KG1 (cell line): ENCODE results near the gene MPDZ.

Experiments used
- DNase-seq: peaks from one replicate; lab custom pipeline; 2025; lab: John Stamatoyannopoulos, UW

MPDZ gene

DNA sequence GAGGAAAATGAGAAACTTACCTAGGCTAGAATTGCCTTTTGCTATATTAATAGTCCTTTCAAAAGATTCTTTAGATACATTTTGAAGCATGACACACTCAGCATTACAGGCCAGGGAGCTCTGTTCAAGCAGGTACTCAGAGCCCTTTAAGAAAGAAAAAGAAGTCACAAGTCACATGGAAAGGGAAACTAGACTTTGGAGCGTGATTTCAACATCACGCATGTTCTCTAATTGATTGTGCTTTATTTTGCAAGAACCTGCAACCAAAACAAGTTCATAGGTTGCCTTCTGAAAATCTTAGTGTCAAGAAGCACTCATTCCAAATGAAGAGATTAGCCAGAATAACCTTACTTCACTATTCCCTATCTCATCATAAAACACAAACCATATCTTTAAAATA is 103.8 kb downstream of the MPDZ start:
- no peak for DNase-seq

GRCh38 chr9:13174906-13175639 is 104.4 kb downstream of the MPDZ start:
- no peak for DNase-seq

GRCh38 chr9:13173553-13173952 is 105.9 kb downstream of the MPDZ start:
- DNase-seq = no peak

- no peak for DNase-seq
Observed at GRCh38 chr9:13171261-13171660, 108.2 kb downstream of the MPDZ start.

DNA sequence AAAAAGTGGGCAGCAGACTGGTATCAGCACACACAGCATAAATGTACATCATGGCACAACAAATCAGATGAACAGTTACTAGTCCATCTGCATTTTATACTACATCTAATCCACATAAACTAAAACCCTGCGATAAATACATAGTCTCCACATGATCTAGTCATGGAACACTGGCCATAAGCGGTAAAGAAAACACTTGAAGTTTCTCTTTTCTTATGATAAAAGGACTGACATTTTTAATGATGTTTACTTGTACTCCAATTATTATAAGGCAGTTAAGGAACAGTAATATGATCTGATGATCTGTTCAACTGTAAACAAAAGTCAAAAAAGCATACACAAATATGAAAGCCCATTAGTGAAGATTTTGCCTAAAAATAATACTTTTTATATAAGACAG is 112.5 kb downstream of the MPDZ start:
- no peak for DNase-seq

DNA sequence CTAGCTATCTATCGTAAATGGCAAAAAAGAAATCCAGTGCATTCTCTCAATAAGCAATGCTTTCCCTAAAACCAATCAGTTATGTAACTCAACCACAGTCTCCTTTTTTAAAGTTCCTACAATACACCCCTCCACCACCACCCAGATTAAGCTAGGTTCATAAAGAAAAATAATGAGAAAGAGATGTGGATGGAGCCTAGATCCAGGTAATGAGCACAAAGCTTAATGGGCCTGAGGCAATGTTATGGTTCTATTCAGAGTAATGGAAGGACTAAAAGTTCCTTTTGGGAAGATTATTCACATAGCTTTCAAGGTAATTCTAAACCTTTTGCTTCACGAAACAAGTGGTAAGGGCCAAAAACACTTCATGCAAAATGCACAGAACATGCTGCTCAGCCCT is 113.5 kb downstream of the MPDZ start:
- no peak for DNase-seq

DNA sequence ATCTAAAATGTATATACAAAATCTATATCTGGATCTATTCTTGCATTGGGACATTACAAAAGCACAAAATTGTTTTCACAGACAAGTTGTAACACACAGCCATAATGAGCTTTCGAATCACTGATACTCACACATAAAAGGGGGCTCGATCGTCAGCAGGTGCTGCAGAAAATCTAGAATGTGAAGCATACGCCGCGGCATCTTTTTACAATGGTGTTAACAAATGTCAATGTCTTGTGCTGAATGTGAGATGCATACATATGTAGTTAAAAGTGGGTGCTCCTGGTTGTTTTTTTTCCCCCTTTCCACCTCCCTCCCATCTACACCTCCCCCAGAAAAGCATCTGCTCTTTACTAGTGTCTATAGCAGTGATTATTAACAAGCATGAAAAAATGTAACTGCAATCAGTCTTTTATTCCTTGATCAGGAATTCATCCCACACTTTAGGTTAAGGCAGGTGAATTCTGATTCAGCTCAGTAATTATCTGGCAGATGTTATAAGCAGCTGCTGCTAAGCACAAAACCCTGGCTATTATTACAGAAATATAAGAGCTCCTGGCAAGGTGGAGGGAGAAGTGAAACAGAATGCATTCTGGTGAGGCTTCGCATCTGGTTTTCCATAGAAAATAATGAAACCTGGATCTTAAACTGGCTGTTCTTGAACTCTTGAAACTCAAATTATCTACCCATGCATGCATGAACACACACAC is 114.1 kb downstream of the MPDZ start:
- no peak for DNase-seq

DNA sequence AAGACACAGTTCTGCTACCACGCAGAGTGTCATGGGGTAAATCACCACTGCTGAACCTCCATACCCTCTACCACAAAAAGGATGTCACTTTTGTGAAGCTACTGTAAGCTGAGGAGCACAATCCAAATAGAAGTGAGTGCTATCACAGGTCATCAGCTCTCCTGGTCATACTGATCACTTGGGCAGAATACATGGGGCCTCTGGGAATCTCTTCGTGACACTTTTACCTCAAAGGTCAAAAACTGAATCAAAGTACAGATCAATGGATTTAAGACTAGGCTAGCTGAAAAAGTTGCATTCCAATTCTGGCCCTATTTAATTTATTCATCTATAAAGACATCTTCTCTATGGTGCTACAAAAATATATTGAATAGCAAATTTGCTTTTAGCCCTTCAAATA is 115.5 kb downstream of the MPDZ start:
- no peak for DNase-seq

DNA sequence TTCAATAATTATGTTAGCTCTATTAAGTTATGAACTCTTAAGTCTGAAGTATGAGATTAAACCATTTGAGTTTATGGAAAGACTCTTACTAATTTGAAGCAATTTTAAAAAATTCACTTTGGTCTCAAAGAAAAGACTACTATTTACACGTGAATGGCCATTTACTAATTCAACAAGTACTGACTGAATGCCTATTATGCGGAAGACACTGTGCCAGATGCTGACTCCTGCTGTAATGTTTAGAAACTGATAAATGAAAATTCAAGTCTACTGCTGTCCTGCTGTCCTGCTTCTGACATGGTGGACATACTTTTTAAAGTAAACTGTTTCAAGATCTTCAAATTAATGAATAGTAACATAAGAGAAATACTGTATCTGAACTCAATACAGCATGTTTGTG is 116.2 kb downstream of the MPDZ start:
- no peak for DNase-seq

DNA sequence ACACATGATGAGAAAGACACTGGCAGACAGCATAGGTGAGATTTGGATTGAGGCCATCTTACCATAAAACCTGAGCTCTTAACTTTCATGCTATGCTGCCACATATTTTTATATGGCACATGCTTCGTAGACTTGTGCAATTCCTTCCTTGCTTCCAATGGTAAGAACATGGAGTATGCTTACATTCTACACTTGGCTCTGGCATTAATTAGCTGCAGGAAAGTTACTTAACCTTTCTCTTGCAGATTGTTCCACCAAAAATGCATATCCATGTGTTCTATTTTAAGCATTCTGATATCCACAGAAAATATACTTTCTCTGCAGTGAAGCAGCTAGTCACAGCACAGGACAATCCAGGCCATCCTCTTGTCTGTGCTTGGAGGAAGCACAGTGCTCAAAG is 119.4 kb downstream of the MPDZ start:
- DNase-seq = no peak

DNA sequence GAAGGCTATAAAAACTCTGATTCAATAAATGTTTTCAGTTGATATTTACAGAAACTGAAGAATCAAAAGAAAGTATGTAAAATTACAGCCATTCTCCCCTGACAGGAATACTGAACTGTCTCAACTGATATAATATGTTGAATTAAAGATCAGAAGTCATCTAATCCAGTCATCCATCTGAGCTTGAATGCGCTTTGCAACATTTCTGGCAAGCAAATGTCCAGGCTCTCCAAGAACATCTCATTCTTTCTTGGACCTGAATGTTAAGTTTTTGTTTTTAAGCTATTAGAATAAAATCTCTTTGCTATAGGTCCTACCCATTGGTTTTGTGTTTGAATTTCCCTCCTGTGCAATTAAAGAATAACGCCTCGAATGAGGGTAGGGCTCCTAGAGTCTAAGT is 120.5 kb downstream of the MPDZ start:
- no peak for DNase-seq

DNA sequence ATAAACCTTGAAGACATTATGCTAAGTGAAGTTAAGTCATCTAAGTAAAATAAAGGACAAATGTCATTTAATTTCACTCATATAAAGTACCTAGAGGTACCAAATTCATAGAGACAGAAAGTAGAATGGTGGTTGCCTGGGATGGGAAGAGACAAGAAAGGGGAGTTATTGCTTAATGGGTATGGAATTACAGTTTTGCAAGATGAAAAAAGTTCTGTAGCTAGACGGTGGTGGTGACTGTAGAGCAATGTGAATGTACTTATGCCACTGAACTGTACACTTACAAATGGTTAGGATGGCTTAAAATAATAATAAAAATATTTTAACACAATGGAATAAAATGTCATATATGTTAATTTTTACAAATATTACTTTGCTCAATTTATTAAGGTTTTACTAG is 128.0 kb downstream of the MPDZ start:
- no peak for DNase-seq

DNA sequence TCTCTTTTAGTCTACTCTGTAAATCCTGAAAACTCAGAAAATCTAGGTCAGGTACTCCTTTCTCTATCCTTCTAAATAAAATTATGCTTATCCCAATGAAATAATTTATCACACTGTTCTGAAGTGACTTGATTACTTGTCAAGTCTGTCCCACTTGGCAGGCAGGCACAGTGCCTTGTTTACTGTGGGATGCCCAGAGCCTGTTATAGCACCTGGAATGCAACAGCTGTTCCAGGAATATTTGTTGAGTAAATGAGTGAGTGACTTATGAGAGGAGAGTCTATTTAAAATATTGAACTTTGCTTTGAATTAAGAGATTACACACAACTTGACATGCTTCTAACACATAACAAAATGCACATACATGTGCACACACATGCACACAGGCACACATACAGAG is 130.0 kb downstream of the MPDZ start:
- no peak for DNase-seq

DNA sequence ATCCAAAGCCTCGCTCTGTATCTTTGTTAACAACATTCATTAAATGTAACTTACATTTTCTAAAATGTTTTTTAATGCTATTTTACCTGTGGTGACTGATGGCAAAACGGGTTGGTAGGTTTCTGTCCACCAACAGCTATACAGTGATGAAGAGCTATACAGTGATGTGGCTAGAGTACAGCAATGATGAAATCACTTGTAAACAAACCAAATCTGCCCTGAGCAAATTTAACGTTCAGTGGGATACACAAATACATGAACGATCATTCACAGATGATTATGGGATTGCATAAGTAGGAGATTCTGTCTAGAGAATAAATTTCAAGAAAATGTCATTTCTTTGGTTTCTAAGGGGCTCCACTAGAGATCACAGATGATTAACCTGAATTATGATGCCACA is 132.7 kb downstream of the MPDZ start:
- no peak for DNase-seq

GRCh38 chr9:13145340-13145739 is 134.2 kb downstream of the MPDZ start:
- no peak for DNase-seq

DNA sequence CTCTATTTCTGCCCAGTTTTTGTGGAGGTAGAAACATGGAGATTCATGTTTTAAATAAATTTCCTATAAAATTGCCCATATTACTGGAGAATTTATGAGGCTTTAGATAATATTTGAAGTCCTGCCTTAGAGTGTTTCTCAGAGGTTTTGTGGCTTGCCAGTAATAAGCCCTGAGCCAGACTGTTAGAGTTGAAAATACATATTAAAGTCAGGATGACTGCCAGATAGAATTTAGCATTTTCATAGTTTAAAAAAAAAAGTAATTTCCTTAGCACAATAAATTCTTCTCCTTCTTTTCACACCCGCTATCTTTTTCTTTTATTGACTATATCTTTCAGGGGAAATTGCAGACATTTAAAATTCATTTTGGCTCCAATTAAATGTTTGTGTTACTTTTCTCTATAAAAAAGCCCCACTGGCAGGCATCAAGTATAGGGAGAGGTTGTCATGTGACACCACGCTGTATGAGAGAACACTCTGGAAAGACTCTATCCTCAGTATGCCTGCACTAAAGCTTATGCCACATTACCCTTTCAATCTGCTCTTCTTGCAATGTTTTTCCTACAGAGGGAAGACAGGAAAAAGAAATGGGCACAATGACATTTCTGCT is 135.2 kb downstream of the MPDZ start:
- DNase-seq = no peak

- no peak for DNase-seq
Observed at GRCh38 chr9:13143281-13143680, 136.2 kb downstream of the MPDZ start.

DNA sequence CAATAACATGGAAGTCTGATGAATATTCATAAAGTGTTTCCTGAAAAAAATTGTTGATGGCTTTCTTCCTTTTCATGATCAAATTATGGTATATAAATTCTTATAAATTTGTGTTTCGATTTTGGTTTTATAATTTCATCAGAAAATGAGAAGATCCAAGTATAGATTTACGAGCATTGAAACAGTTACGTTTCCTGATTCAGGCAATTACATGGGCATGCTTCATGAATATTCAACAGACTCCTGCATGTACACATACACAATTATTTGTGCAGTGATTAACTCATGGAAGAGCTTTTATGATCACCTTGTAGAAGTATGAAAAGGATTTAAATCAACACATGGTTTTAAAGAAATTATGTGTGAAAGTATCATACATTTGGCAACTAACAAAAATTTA is 136.7 kb downstream of the MPDZ start:
- no peak for DNase-seq

DNA sequence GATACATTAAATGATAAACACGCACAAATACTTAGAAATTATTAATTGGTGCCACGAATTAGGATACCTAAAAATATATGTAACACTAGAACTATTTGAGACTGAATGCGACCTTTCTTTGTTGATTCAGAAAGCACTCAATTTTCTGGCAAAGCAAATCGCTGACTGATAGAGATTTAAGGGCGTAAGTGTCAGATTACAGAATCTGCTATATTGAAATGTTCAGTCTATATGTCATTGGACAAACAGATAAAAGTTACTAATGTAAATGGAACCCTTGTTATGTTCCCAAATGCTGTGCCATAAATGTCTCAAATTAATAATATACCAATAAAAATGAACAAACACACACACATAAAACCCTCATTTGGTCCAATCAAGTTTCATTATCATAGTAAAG is 137.9 kb downstream of the MPDZ start:
- DNase-seq = no peak

DNA sequence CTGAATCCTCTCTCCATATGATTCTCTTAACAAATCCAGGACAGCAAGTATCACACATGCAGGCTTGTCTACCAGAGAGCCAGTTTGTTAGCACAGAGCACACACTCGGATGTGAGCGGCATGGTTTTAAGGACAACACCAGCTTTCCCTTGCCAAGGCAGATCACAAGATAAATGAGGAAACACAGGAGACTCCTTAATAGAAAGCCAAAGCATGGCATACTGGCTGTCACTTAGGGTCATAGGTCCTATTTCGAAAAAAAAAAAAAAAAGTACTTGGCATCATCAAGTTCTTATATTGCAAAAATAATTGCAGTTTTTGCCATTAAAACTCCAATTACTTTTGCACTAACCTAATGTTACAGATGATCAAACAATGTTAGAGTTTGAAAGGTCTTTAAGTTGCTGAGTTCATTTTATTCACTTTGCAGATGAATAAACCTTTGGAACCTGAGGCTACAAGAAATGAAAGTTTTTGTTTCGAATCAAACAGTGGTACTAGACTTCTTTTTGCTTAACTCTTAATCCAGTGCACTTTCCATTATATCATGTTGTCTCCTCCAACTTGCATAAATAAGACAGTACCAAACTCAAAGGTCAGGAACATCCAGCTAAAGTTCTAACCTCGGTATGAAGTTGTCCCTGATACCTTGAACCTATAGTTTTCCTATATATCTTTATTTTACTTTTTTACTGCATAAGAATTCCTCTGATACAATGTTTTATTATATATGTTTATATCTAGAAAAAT is 138.5 kb downstream of the MPDZ start:
- no peak for DNase-seq

DNA sequence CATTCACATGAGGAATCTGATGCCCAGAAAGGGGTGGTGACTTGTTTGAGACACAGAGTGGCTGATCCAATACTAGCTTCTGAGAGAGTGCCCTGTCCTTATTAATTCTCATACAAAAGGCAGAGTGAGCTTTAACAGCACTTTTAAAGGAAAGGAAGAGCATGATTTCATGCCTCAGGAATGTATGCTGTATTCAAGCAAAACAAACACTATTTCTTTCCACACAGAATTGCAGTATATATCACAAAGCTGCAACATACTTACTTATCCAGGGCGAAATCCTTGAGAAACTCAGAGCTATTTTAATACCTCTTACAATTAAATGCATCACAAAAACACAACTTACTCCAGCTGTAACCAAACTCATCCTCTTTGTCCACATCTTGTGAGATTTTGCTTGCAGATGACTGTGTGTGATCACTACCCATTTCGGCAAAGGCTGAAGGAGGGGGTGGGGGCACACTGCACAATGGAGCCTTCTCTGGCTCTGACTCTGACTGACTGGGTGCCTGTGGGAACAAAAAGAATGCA is 139.8 kb downstream of the MPDZ start:
- DNase-seq = no peak

DNA sequence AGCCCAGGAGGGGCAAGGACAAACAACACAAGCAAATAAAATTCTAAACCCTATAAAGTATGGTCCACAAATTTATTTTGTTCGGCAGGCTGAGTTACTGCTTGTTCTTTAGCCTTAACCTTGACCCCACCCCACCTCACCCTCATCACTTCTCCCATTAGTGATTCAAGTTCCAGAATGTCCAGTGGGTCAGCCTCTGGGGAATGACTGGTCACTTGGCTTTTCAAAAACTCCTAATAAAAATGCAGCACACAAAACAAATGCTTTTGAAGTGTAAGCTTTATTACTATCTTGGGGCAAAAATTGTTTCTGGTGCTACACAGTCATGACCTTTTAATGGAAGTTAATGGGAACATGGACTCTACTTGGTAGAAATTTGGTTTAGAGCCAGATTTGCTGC is 142.1 kb downstream of the MPDZ start:
- DNase-seq = no peak

GRCh38 chr9:13131991-13132390 is 147.5 kb downstream of the MPDZ start:
- DNase-seq = no peak
